GM18867 (cell line): ENCODE data around the gene VARS1.
A peak's percentile ranks its signal among the peaks of the same experiment; 100 is the strongest.
"Not testable (repeated sequence)": the region's sequence is repeated elsewhere in the genome, so short reads cannot be mapped to it uniquely, and the experiment has no call there.

Source experiments
- ATAC-seq: cut with Tn5 transposase; IDR thresholded peaks from one replicate; pipeline ENCODE4 v1.9.1; 2021; ENCODE audit warnings: mild to moderate bottlenecking, moderate library complexity; ENCODE audit not compliant: unreplicated experiment

The VARS1 gene

GRCh38 chr6:31795616-31796298 is at the start of gene VARS1:
Gene VARS1 (minus strand): TSS chr6:31795752. CDS start chr6:31795217, 535 bp downstream.
- peak; percentile 77 for ATAC-seq

GRCh38 chr6:31844507-31844906 is 49.0 kb upstream of the VARS1 start:
- no peak for ATAC-seq

- ATAC-seq, result no peak
These were observed 46.5 kb upstream of the VARS1 start for GRCh38 chr6:31842053-31842452.

DNA sequence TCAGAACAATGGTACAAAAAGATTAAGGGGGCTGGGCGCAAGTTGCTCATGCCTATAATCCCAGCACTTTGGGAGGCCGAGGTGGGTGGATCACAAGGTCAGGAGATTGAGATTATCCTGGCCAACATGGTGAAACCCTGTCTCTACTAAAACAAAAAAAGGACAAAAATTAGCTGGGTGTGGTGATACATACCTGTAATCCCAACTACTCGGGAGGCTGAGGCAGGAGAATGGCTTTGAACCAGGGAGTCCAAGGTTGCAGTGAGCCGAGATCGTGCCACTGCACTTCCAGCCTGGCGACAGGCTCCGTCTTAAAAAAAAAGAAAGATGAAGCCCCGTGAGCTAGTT is 44.2 kb upstream of the VARS1 start:
- not testable (repeated sequence) for ATAC-seq

GRCh38 chr6:31838968-31839367 is 43.4 kb upstream of the VARS1 start:
- no peak for ATAC-seq

GRCh38 chr6:31838114-31838553 is 42.6 kb upstream of the VARS1 start:
- ATAC-seq, result not testable (repeated sequence)

- no peak for ATAC-seq
These were observed 42.0 kb upstream of the VARS1 start for GRCh38 chr6:31837369-31838113.

- no peak for ATAC-seq
These were observed 41.2 kb upstream of the VARS1 start for GRCh38 chr6:31836474-31837368.

DNA sequence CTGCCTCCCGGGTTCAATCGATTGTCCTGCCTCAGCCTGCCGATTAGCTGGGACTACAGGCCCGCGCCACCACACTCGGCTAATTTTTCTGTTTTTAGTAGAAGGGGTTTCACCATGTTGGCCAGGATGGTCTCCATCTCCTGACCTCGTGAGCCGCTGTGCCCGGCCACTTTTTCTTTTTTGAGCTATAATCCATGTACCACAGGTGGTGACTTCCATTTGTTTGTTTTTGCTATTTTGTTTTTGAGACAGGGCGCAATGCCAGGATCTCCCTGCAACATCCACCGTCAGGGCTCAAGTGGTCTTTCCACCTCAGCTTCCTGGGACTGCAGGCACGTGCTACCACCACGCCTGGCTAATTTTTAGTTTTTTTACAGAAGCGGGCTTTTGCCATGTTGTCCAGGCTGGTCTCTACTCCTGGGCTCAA is 40.5 kb upstream of the VARS1 start:
- ATAC-seq, result no peak

DNA sequence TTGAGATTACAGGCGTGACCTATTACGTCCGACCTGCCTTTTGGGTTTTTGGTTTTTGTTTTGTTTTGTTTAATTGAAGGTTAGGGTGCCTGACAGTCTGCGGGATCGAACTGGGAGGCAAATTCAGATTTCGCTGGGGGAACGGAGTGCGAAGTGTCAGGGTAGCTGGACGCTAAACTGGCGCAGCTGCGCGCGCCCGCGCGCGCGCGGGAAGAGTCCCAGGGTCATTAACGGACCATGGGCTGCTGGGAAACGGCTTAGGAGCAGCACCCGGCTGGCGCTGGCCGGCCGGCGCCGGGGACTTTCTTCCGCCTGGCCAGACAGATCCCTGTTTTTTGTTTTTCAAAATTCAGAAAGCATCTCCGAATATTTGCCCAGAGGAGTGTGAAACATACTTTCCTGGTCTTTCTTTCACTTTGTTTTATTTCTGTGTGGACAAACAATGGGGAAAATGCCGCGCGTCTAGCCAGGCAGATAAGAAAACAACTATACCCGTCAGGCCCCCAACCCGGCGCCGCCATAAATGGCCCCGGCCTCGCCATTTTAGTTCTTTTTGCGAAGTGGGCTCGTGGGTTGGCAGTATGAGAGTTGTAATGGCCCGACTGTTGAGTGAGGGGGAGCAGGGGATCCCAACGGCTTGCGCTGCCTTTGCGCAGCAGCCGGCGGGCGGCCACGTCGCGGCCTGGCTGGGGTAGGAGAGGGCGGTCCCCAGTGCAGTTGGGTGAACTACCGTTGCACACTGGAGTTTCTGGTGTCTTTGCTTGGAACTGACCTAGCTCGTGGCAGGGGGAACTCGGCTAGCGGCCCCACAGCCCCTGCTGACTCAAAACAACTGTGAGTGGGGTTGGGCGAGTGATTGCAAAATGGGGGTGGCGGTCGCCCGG is 39.1 kb upstream of the VARS1 start:
- peak; percentile 39 for ATAC-seq

DNA sequence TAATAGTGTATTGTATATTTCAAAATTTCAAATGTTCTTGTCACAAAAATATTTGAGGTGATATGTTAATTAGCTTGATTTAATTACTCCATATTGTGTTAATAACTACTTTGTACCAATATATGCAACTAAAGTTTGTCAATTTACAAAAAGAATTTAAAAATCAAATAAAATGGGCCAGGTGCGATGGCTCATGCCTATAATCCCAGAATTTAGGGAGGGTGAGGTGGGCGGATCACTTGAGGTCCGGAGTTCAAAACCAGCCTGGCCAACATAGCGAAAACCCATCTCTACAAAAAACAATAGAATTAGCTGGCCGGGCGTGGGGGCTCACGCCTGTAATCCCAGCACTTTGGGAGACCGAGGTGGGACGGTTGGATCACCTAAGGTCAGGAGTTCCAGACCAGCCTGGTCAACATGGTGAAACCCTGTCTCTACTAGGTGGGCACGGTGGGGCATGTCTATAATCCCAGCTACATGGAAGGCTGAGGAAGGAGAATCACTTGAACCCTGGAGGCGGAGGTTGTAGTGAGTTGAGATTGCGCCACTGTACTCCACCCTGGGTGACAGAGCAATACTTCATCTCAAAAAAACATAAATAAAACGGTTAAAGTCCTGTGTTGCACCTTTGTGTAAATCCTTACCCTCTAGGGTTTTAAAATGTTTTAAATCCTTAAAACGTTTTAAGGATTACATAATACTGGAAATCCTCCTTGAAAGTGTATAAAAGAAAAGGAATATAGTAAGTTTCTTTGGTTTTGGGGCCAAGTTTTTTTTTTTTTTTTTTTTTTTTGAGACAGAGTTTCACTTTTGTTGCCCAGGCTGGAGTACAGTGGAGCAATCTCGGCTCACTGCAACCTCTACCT is 36.0 kb upstream of the VARS1 start:
- ATAC-seq, result no peak

DNA sequence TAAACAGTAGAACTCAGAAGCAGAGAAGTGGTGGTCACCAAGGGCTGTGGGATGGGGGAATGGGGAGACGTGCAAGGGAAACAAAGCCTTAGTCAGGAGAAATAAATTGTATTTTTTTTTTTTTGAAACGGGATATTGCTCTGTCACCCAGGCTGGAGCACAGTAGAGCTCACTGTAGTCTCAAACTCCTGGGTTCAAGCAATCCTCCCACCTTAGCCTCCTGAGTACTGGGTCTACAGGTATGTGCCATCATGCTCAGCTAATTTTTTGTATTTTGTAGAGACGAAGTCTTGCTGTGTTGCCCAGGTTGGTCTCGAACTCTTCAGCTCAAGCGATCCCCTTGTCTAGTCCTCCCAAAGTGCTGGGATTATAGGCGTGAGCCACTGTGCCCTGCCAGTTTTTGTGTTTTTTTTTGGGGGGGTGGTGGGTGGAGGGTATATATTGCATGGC is 35.4 kb upstream of the VARS1 start:
- no peak for ATAC-seq

DNA sequence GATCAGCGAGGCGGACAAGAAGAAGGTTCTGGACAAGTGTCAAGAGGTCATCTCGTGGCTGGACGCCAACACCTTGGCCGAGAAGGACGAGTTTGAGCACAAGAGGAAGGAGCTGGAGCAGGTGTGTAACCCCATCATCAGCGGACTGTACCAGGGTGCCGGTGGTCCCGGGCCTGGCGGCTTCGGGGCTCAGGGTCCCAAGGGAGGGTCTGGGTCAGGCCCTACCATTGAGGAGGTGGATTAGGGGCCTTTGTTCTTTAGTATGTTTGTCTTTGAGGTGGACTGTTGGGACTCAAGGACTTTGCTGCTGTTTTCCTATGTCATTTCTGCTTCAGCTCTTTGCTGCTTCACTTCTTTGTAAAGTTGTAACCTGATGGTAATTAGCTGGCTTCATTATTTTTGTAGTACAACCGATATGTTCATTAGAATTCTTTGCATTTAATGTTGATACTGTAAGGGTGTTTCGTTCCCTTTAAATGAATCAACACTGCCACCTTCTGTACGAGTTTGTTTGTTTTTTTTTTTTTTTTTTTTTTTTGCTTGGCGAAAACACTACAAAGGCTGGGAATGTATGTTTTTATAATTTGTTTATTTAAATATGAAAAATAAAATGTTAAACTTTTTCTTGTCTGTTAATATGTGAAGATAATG is 34.2 kb upstream of the VARS1 start:
- no peak for ATAC-seq

- ATAC-seq, result peak; percentile 68
These were observed 31.9 kb upstream of the VARS1 start, which contains the start of gene HSPA1B for GRCh38 chr6:31827286-31828079. Gene HSPA1B (plus strand): TSS chr6:31827738. CDS start chr6:31827951, 213 bp downstream.

GRCh38 chr6:31826793-31827285 is 31.3 kb upstream of the VARS1 start:
- peak; percentile 13 for ATAC-seq

- ATAC-seq, result no peak
These were observed 30.0 kb upstream of the VARS1 start for GRCh38 chr6:31825553-31825952.

GRCh38 chr6:31823592-31824196 is 28.1 kb upstream of the VARS1 start:
- not testable (repeated sequence) for ATAC-seq
